HepG2 (cell line): Measurements from ENCODE around the gene TTC6.

Source experiments
- CREM ChIP-seq, 2 experiments: sonication (generic) in 1 of 2; formaldehyde crosslinking in 1 of 2; IDR thresholded peaks; 2 replicates each; pipeline versions ENCODE4 v1.4.0 to v1.6.1; 2016 to 2020; ENCODE audit warnings: antibody characterized with exemption in 1 of 2, mild to moderate bottlenecking in 1 of 2, missing genetic modification reagents in 1 of 2
- CTCF ChIP-seq: sonication (generic); formaldehyde crosslinking; IDR thresholded peaks from 2 replicates; pipeline ENCODE4 v1.5.0; 2020; ENCODE audit warnings: mild to moderate bottlenecking, missing genetic modification reagents, moderate library complexity
- MAZ ChIP-seq, 2 experiments: sonication (generic) in 1 of 2; formaldehyde crosslinking in 1 of 2; IDR thresholded peaks; 2 replicates each; pipeline versions ENCODE4 v1.5.0 to v1.6.1; 2012 to 2020; ENCODE audit warnings: low read depth in 2 of 2, mild to moderate bottlenecking in 2 of 2, borderline replicate concordance in 1 of 2, improper control_type of control experiment in 1 of 2, low read length in 1 of 2, missing genetic modification reagents in 1 of 2, moderate library complexity in 1 of 2
- SIN3A ChIP-seq: IDR thresholded peaks from 2 replicates; pipeline ENCODE4 v1.6.1; 2011; ENCODE audit warnings: low read depth, mild to moderate bottlenecking, control low read depth, low read length, borderline replicate concordance
- SMARCC2 ChIP-seq: fragments of 450-650 bp; IDR thresholded peaks from 2 replicates; pipeline ENCODE4 v1.6.1; 2017; ENCODE audit warnings: antibody characterized with exemption, mild to moderate bottlenecking
- SMC3 ChIP-seq: IDR thresholded peaks from 2 replicates; pipeline ENCODE4 v1.6.1; 2011; ENCODE audit warnings: low read length, improper control_type of control experiment
- ZNF280D ChIP-seq: sonication (generic); formaldehyde crosslinking; IDR thresholded peaks from 2 replicates; pipeline ENCODE4 v1.5.1; 2020; ENCODE audit warnings: mild to moderate bottlenecking, missing genetic modification reagents

- TF ChIP-seq ZNF280D, result no peak
- no peak; the same call in 1 of the 2 replicates for TF ChIP-seq SMC3
- no peak for TF ChIP-seq CTCF (CRISPR knock-in tag)
- no peak for TF ChIP-seq SIN3A
- no peak for TF ChIP-seq SMARCC2
- no peak for TF ChIP-seq MAZ (IDR thresholded peaks at IDR 0.05; ENCODE audit: borderline replicate concordance, low read depth, low read length)
- no peak for TF ChIP-seq MAZ (CRISPR knock-in tag; IDR thresholded peaks at IDR 0.05; ENCODE audit: low read depth)
- TF ChIP-seq CREM (IDR thresholded peaks at IDR 0.05), result no peak
- TF ChIP-seq CREM (CRISPR knock-in tag; IDR thresholded peaks at IDR 0.05), result no peak
Observed at GRCh38 chr14:37608649-37609048, 13.2 kb downstream of the TTC6 start.
